Measurements from ENCODE around the gene TNFRSF8.

- TF ChIP-seq CTCF (optimal IDR thresholded peaks at IDR 0.05 in 1 of 3, IDR thresholded peaks at IDR 0.05 in 1 of 3, conservative IDR thresholded peaks at IDR 0.05 in 1 of 3; ENCODE audit: extremely low read depth in 1 of 3, insufficient read depth in 2 of 3, low read length in 3 of 3) (no peak), EZH2 (IDR thresholded peaks at IDR 0.05; ENCODE audit: low read length) (no peak)
Observed at GRCh38 chr1:12090326-12090725, 27.2 kb downstream of the TNFRSF8 start.

All from keratinocyte (primary cell).